HG03460 (cell line): ENCODE measurements around the gene OCA2.
"Not testable (repeated sequence)": the region's sequence is repeated elsewhere in the genome, so short reads cannot be mapped to it uniquely, and the experiment has no call there.

Experiments used
- ATAC-seq: cut with Tn5 transposase; IDR thresholded peaks from one replicate; pipeline ENCODE4 v1.9.1; 2021; ENCODE audit not compliant: unreplicated experiment

The OCA2 gene

GRCh38 chr15:28026221-28026620 is 72.9 kb downstream of the OCA2 start:
- no peak for ATAC-seq

GRCh38 chr15:28025413-28025812 is 73.7 kb downstream of the OCA2 start:
- ATAC-seq, result no peak

- no peak for ATAC-seq
These were observed 74.2 kb downstream of the OCA2 start for GRCh38 chr15:28024889-28025250.

GRCh38 chr15:28023933-28024888 is 74.9 kb downstream of the OCA2 start:
- no peak for ATAC-seq

GRCh38 chr15:28023422-28023821 is 75.7 kb downstream of the OCA2 start:
- ATAC-seq, result no peak

- ATAC-seq, result no peak
These were observed 76.2 kb downstream of the OCA2 start for GRCh38 chr15:28022961-28023360.

GRCh38 chr15:28022181-28022580 is 76.9 kb downstream of the OCA2 start:
- no peak for ATAC-seq

GRCh38 chr15:28021281-28022039 is 77.7 kb downstream of the OCA2 start:
- no peak for ATAC-seq

GRCh38 chr15:28020644-28021043 is 78.5 kb downstream of the OCA2 start:
- no peak for ATAC-seq

GRCh38 chr15:28019594-28020309 is 79.4 kb downstream of the OCA2 start:
- no peak for ATAC-seq

- ATAC-seq, result no peak
These were observed 80.6 kb downstream of the OCA2 start for GRCh38 chr15:28018291-28019044.

- no peak for ATAC-seq
These were observed 81.6 kb downstream of the OCA2 start for GRCh38 chr15:28017423-28017924.

- ATAC-seq, result no peak
These were observed 83.3 kb downstream of the OCA2 start for GRCh38 chr15:28015855-28016254.

GRCh38 chr15:28014623-28015200 is 84.4 kb downstream of the OCA2 start:
- ATAC-seq, result no peak

GRCh38 chr15:28013976-28014375 is 85.1 kb downstream of the OCA2 start:
- ATAC-seq, result no peak

GRCh38 chr15:28013480-28013879 is 85.6 kb downstream of the OCA2 start:
- no peak for ATAC-seq

GRCh38 chr15:28012231-28012630 is 86.9 kb downstream of the OCA2 start:
- ATAC-seq, result no peak

GRCh38 chr15:28008175-28008574 is 90.9 kb downstream of the OCA2 start:
- not testable (repeated sequence) for ATAC-seq

GRCh38 chr15:28006116-28006905 is 92.8 kb downstream of the OCA2 start:
- ATAC-seq, result no peak
